ENCODE measurements around the gene IL21.
A peak's percentile ranks its signal among the peaks of the same experiment; 100 is the strongest.

IL21 gene

GRCh38 chr4:122663814-122664610, 43.1 kb upstream of the IL21 start:
- no peak overlapping the region for H3K4me3 Mint-ChIP-seq
- no peaks in the 10 kb centered on the region for H3K36me3 Mint-ChIP-seq (ENCODE audit: low read depth)
- TF ChIP-seq, protein P1, sequence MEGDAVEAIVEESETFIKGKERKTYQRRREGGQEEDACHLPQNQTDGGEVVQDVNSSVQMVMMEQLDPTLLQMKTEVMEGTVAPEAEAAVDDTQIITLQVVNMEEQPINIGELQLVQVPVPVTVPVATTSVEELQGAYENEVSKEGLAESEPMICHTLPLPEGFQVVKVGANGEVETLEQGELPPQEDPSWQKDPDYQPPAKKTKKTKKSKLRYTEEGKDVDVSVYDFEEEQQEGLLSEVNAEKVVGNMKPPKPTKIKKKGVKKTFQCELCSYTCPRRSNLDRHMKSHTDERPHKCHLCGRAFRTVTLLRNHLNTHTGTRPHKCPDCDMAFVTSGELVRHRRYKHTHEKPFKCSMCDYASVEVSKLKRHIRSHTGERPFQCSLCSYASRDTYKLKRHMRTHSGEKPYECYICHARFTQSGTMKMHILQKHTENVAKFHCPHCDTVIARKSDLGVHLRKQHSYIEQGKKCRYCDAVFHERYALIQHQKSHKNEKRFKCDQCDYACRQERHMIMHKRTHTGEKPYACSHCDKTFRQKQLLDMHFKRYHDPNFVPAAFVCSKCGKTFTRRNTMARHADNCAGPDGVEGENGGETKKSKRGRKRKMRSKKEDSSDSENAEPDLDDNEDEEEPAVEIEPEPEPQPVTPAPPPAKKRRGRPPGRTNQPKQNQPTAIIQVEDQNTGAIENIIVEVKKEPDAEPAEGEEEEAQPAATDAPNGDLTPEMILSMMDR (IDR thresholded peaks at IDR 0.05) = no peak
- DNase-seq = no peak
- H3K27me3 Mint-ChIP-seq (ENCODE audit: low read depth, poor library complexity) = no peaks in the 10 kb centered on the region
- H3K9me3 Mint-ChIP-seq = no peaks in the 10 kb centered on the region
- H3K4me1 Mint-ChIP-seq = peaks cover 39% of the 10 kb centered on the region
- H3K27ac Mint-ChIP-seq = no peak overlapping the region

DNA sequence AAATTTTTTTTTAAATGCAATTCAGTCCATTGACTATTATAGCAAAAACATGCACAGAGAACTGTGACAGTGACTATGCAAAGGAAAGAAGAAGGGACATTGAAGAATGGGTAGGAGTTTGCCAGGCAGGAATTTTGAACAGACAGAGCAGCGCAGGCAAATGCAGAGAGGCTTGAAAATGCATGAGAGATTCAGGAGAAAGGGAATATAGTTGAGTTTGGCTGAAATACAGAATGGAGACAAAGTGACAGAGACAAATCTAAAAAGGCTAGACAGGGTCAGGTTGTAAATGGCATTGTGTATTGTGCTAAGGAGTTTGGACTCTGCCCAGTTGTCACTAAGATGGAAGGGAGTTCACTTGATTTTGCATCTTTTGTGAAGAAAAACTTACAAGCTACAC, 42.4 kb upstream of the IL21 start:
- Mint-ChIP-seq H3K4me3 (no peak overlapping the region), H3K4me1 (peaks cover 31% of the 10 kb centered on the region), H3K9me3 (peaks cover 2% of the 10 kb centered on the region), H3K36me3 (ENCODE audit: low read depth) (no peaks in the 10 kb centered on the region), H3K27me3 (ENCODE audit: low read depth, poor library complexity) (no peaks in the 10 kb centered on the region), H3K27ac (peak overlapping the region; percentile 64)
- TF ChIP-seq, protein P1 (IDR thresholded peaks at IDR 0.05) = no peak
- no peak for DNase-seq

DNA sequence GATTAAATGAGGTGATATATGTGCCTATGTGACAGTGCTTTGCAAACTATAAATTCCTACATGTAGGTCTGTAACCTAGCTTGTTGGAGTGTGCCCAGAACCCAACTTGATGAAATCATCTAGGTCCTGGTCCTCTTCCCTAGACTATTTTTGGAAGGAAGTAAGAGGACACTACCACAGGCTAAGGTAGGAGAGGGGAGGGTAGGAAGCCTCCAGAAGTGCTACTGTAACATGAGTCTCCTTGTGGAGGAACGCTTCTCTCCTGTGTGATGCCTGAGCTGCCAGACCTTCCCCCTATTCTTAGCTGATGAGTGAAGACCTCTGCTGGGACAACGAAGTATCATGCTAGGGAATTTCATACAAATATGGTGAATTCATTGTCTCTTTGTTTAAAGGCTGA, 41.8 kb upstream of the IL21 start:
- Mint-ChIP-seq H3K4me1 (peaks cover 28% of the 10 kb centered on the region), H3K27me3 (ENCODE audit: low read depth, poor library complexity) (no peaks in the 10 kb centered on the region), H3K9me3 (peaks cover 8% of the 10 kb centered on the region), H3K36me3 (ENCODE audit: low read depth) (no peaks in the 10 kb centered on the region), H3K4me3 (no peak overlapping the region), H3K27ac (peak overlapping the region; percentile 64)
- TF ChIP-seq, protein P1 (IDR thresholded peaks at IDR 0.05) = no peak
- no peak for DNase-seq

- TF ChIP-seq, protein P1 (IDR thresholded peaks at IDR 0.05) = no peak
- Mint-ChIP-seq H3K27ac (peak overlapping the region; percentile 19), H3K36me3 (ENCODE audit: low read depth) (no peaks in the 10 kb centered on the region), H3K4me1 (peaks cover 28% of the 10 kb centered on the region), H3K27me3 (ENCODE audit: low read depth, poor library complexity) (peaks cover 2% of the 10 kb centered on the region), H3K9me3 (peaks cover 14% of the 10 kb centered on the region), H3K4me3 (no peak overlapping the region)
- DNase-seq = no peak
These were observed 40.6 kb upstream of the IL21 start for GRCh38 chr4:122661176-122662160.

DNA sequence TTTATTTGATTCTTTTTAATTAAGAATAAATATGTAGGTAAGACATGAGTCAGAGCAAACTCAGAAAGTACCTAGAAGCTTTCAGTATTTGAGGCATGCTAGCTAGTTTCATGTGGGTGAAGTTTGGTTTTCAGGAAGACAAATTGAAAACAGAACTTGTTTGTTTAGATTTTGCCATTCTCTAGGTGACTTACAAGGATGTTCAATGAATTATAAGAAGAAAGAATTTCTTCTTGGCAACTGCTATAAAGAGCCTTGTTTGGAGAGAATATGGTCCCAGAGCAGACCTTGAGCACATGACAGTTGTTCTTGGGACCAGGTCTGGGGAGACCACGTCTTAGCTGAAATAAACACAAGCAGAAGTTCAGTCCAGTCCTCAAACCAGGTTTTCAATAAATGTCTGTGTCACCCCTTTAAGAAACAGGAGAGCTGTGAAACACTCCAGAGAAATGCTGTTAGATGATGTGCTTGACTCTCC, 38.0 kb upstream of the IL21 start:
- Mint-ChIP-seq H3K9me3 (peaks cover 14% of the 10 kb centered on the region), H3K4me1 (peaks cover 26% of the 10 kb centered on the region), H3K4me3 (no peak overlapping the region), H3K27ac (no peak overlapping the region), H3K36me3 (ENCODE audit: low read depth) (no peaks in the 10 kb centered on the region), H3K27me3 (ENCODE audit: low read depth, poor library complexity) (peaks cover 2% of the 10 kb centered on the region)
- TF ChIP-seq, protein P1 (IDR thresholded peaks at IDR 0.05) = no peak
- DNase-seq = no peak

Measured in nephron progenitor cell (in vitro differentiated cells).